ENCODE data around the gene PROM1.

The PROM1 gene

DNA sequence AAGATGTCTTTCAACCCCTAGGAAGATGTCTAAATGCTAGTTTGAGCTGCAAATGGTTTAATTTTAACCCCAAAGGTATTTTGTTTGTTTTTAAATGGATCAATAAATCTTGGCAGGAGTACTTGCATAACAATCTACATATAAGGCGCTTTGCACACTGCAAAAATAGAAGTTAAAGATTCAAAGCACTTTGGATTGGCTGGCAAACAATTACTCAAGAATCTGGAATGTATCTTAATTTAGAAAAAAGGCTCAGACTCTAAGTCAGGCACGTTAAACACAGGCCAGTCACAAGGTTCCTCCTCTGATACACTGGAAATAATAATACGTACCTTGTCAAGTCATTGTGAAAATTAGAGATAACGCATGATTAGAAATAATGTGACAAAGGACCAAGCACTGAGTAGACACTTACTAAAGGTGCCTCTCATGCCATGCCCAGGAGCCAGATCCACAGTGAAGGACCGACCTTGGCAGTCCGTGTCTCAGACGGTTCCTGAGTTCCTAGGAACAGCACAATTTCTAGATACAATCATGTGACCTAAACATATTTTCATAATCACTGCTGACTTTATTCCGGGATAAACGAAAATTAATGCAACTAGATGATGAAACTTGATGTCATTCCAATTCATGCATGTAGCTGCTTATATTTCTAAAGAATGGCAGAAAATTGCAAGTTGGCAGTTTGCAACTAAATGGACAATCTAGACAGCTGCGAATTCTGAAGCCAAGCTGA is 49.6 kb downstream of the PROM1 start:
- Histone ChIP-seq H3K4me3 (no peak overlapping the region), H3K27ac (no peak overlapping the region)

DNA sequence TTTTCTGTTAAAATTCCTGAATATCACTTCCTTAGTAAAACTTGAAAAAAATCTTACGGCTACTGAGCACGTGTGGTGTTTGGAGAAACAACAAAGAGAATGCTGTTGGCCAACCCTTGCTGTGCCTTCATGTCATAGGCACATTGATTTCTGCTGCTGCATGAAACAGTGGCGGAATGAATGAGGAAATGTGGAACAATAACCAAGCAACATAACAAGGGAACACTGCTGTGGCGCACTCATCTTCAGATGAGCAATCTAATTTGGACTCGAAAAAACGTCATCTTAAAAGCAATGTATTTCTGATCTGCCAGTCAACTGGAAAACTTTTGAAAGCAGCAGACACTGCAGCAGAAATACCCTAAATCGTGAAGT is 51.4 kb downstream of the PROM1 start:
- Histone ChIP-seq H3K4me3 (no peak overlapping the region), H3K27ac (no peak overlapping the region)

- Histone ChIP-seq H3K4me3 (no peak overlapping the region), H3K27ac (no peak overlapping the region)
Measured at GRCh38 chr4:16031546-16032395, 52.1 kb downstream of the PROM1 start.

GRCh38 chr4:16029886-16030285 is 53.9 kb downstream of the PROM1 start:
- Histone ChIP-seq H3K27ac (no peak overlapping the region), H3K4me3 (no peak overlapping the region)

DNA sequence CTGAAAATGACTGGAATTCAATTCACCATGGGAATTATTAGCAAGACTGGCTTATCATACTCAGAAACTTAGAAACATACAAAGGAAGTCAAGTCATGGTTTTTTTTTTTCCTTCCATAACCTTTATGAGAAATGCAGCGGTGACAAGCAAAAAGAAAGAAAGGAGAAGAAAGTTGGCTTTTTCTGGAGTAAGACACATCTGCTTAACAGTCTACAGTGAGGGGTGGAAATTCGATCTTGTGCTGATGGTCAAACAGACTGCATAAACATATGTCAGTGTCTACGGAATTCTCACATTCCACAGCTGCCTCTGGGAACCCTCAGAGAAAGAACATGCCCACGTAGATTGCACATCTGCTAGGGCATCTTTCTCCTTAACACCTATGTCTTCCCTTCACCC is 54.6 kb downstream of the PROM1 start:
- Histone ChIP-seq H3K4me3 (no peak overlapping the region), H3K27ac (no peak overlapping the region)

DNA sequence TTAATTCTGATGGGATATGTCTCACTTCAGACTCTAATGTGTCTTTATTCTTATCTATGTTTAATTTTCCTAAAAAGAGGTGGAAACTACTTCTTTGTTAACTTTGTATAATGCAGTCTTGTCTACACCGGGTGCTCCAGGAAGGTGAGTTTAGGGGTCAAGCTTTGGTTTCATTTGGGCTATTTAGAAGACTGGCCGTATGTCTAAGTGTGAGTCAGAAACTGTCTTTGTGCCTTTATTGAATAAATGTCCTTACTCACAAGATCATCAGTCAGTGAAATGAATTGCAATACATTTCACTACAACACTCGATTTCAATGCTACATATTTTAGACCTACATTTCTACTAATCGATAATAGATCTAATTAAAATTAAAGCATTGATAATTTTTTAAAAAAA is 56.2 kb downstream of the PROM1 start:
- Histone ChIP-seq H3K27ac (no peak overlapping the region), H3K4me3 (no peak overlapping the region)

GRCh38 chr4:16027114-16027513 is 56.7 kb downstream of the PROM1 start:
- Histone ChIP-seq H3K4me3 (no peak overlapping the region), H3K27ac (no peak overlapping the region)

- Histone ChIP-seq H3K4me3 (no peak overlapping the region), H3K27ac (no peak overlapping the region)
Measured at GRCh38 chr4:16026160-16026761, 57.6 kb downstream of the PROM1 start.

DNA sequence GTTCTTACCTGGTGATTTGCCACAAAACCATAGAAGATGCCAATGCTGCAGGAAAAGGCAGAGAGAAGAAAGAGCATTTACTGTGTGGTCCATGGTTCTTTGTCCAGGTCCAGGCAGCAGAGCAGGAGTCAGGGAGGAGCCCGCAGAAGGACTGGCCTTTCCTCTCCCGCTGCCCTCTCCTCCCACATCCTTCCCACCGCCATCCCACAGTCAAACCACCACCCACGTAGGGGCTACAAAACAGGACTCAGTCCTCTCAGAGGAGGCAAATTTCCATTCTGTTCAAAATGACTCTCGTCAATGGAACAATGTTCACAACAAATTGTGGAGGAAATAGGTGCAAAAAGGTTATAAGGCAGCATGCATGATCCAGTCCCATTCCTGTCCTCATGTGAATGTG is 58.6 kb downstream of the PROM1 start:
- Histone ChIP-seq H3K27ac (no peak overlapping the region), H3K4me3 (no peak overlapping the region)

- no peak overlapping the region for H3K27ac ChIP-seq
Measured at GRCh38 chr4:16023776-16024408, 59.9 kb downstream of the PROM1 start.

DNA sequence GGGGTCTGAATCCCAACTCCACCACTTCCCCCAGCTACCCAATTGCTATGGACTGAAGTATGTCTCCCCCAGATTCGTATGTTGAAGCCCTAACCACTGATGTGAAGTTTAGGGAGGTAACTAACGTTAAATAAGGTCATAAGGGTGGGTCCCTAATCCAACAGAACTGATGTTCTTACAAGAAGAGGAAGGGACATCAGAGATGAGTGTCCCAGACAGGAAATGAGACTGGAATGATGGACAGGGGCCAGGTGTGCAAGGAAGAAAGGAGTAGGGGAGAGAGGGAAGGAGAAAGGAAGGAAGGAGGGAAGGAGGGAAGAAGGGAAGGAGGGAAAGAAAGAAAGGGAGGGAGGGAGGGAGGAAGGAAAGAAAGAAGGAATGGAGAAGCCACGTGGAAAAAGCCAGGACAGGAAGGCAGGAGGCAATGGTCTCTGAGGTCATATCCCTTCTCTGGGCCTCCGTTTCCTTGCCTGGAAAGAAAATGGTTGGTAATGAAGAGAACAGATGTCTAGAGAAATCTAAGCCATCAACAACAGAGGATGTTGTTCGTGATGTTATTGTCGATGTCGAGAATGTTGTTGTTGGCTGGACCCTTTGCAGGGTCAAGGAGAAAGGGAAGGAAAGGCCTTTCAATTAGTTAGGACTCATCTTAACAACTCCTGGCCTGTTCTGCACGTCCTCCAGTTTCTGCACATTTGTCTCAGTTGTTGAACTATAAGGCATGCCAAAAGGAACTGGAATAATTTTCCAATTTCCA is 61.8 kb downstream of the PROM1 start:
- Histone ChIP-seq H3K27ac (no peak overlapping the region), H3K4me3 (no peak overlapping the region)

More at GRCh38 chr4:16023776-16024408, 59.9 kb downstream of the PROM1 start:
- no peak overlapping the region for H3K4me3 ChIP-seq

DNA sequence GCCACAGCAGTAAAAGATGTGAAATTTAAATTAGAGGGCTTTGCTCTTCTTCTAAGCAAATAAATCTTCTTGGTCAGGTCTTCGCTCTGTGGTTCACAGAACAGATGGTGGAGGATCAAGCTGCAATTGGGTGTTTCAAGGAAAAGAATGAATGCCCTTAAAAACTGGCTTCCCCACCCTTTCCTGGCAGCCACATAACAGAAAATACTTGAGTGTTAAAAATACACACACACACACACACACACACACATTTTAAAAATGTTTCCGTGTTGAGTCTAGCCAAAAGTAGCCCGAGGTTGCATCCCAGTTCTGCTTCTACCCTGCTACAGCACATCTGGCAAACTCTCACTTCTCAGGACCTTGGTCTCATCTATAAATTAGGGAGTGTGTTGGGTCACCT is 64.2 kb downstream of the PROM1 start:
- Histone ChIP-seq H3K4me3 (no peak overlapping the region), H3K27ac (no peak overlapping the region)

GRCh38 chr4:16018841-16019240 is 65.0 kb downstream of the PROM1 start:
- Histone ChIP-seq H3K27ac (no peak overlapping the region), H3K4me3 (no peak overlapping the region)

- Histone ChIP-seq H3K27ac (no peak overlapping the region), H3K4me3 (no peak overlapping the region)
Measured at GRCh38 chr4:16018061-16018676, 65.7 kb downstream of the PROM1 start.

DNA sequence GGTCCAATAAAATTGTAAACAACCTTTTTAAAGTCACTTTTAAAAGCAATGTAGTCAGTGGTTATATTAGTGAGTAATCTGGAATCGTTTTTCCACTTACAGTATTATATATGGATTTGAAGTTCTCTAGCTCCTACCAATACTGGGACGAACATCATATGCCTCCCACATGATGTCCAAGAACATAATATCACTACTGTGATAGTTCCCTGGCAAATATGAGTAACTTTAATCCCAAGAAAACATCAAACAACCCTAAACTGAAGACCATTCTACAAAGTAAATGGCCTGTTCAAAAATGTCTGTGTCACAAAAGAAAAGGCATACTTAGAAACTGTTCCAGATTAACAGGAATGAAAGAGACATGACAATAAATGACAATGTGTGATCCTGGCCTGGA is 67.3 kb downstream of the PROM1 start:
- Histone ChIP-seq H3K4me3 (no peak overlapping the region), H3K27ac (no peak overlapping the region)

- no peak overlapping the region for H3K4me3 ChIP-seq
- H3K27ac ChIP-seq, result no peak overlapping the region
Measured at GRCh38 chr4:16011173-16011572, 72.7 kb downstream of the PROM1 start.

- Histone ChIP-seq H3K27ac (no peak overlapping the region), H3K4me3 (no peak overlapping the region)
Measured at GRCh38 chr4:16009153-16009552, 74.7 kb downstream of the PROM1 start.

GRCh38 chr4:16007471-16008095 is 76.2 kb downstream of the PROM1 start:
- Histone ChIP-seq H3K4me3 (no peak overlapping the region), H3K27ac (no peak overlapping the region)
